Activated CD8-positive, alpha-beta T cell treated with anti-CD3 and anti-CD28 coated beads for 36 hours (primary cell): ENCODE data around the gene ADD2. TPM values are rescaled to one million over a fixed set of nuclear protein-coding genes. Genes with fewer than 3 reads are reported as not detected.
A peak's percentile ranks its signal among the peaks of the same experiment; 100 is the strongest.

Source experiments
- ATAC-seq: fragments of 200-7000 bp; cut with Tn5 transposase; one replicate; pipeline ENCODE4 v1.10.0; 2021; ENCODE audit warnings: mild to moderate bottlenecking, moderate library complexity
- CTCF ChIA-PET: fragments of 350-600 bp; sonication (Branson Sonifier 250); formaldehyde crosslinking; loops from one replicate; lab custom pipeline; 2021; ENCODE audit warnings: antibody characterized with exemption; lab: Charles Lee
- POLR2A ChIA-PET: fragments of 350-600 bp; sonication (Branson Sonifier 250); formaldehyde crosslinking; loops from one replicate; lab custom pipeline; 2021; ENCODE audit warnings: antibody characterized with exemption; lab: Charles Lee
- DNase-seq: peaks from one replicate; pipeline ENCODE4 v3.0.0-alpha.2; 2020
- H3K27ac Mint-ChIP-seq: one replicate; pipeline ENCODE4 v1.8.0; 2021; ENCODE audit warnings: mild to moderate bottlenecking, mixed read lengths
- H3K27me3 Mint-ChIP-seq: one replicate; pipeline ENCODE4 v1.8.0; 2021; ENCODE audit warnings: mixed read lengths
- H3K36me3 Mint-ChIP-seq: one replicate; pipeline ENCODE4 v1.8.0; 2021; ENCODE audit warnings: low read depth, mixed read lengths
- H3K4me1 Mint-ChIP-seq: one replicate; pipeline ENCODE4 v1.8.0; 2021; ENCODE audit warnings: low read depth, mixed read lengths
- H3K4me3 Mint-ChIP-seq: one replicate; pipeline ENCODE4 v1.8.0; 2021; ENCODE audit warnings: mild to moderate bottlenecking, moderate library complexity, mixed read lengths
- H3K9me3 Mint-ChIP-seq: one replicate; pipeline ENCODE4 v1.8.0; 2021; ENCODE audit warnings: mixed read lengths
- CTCF ChIP-seq: fragments of 200-600 bp; IDR thresholded peaks from one replicate; pipeline ENCODE4 v1.8.0; 2022; ENCODE audit warnings: antibody characterized with exemption, mild to moderate bottlenecking
- intact Hi-C: fragments of 100-400 bp; cut with micrococcal nuclease; formaldehyde crosslinking; loops from one replicate; pipeline ENCODE4 v1.10.0; 2022
- total RNA-seq, 2 experiments: library from RNA; stranded (reverse); gene quantifications; one replicate each; pipeline ENCODE4 v1.2.3, GENCODE V29; 2021

ADD2 gene
- total RNA-seq, 2 experiments from 2014 or later: 24.5 to 26.3 TPM

GRCh38 chr2:70648961-70649360 is 119.0 kb downstream of the ADD2 start:
- Mint-ChIP-seq H3K27me3 (peaks cover 9% of the 10 kb centered on the region), H3K36me3 (no peaks in the 10 kb centered on the region), H3K9me3 (no peaks in the 10 kb centered on the region), H3K27ac (no peak overlapping the region), H3K4me1 (no peaks in the 10 kb centered on the region), H3K4me3 (no peak overlapping the region)
- DNase-seq (no peak), ATAC-seq (no peak)
- POLR2A ChIA-PET: interaction anchor here (1.0 kb wide), 1 partner anchor 93 kb away, joined by 6 read pairs; no protein-coding TSS in a partner anchor
- no peak for TF ChIP-seq CTCF
- CTCF ChIA-PET: interaction anchor here (5.7 to 10.0 kb wide), 2 partner anchors 30 to 345 kb away, joined by 29 to 98 read pairs; partner anchors contain the start of gene FAM136A
- intact Hi-C loops: loop anchor here (5.0 kb wide), 2 partner anchors 307 to 347 kb away; partner anchors contain the start of gene FAM136A

GRCh38 chr2:70647873-70648481 is 120.0 kb downstream of the ADD2 start:
- peak; percentile 92 for ATAC-seq

GRCh38 chr2:70646420-70646818 is 121.6 kb downstream of the ADD2 start:
- no peaks in the 10 kb centered on the region for H3K9me3 Mint-ChIP-seq
- TF ChIP-seq CTCF: no peak
- H3K27me3 Mint-ChIP-seq: peaks cover 2% of the 10 kb centered on the region
- intact Hi-C loops: loop anchor here (5.0 kb wide), 2 partner anchors 304 to 344 kb away; partner anchors contain the start of gene FAM136A
- DNase-seq (no peak), ATAC-seq (no peak)
- no peaks in the 10 kb centered on the region for H3K4me1 Mint-ChIP-seq
- CTCF ChIA-PET: interaction anchor here (1.1 to 10.0 kb wide), 8 partner anchors 11 to 342 kb away, joined by 3 to 98 read pairs (median 10); partner anchors contain the start of gene FAM136A
- no peak overlapping the region for H3K27ac Mint-ChIP-seq
- no peak overlapping the region for H3K4me3 Mint-ChIP-seq
- POLR2A ChIA-PET: interaction anchor here (1.0 kb wide), 1 partner anchor 10 kb away, joined by 3 read pairs; no protein-coding TSS in a partner anchor
- no peaks in the 10 kb centered on the region for H3K36me3 Mint-ChIP-seq

More at GRCh38 chr2:70647873-70648481, 120.0 kb downstream of the ADD2 start:
- peak; percentile 88 for DNase-seq
- Mint-ChIP-seq H3K36me3 (no peaks in the 10 kb centered on the region), H3K9me3 (no peaks in the 10 kb centered on the region), H3K27ac (no peak overlapping the region), H3K27me3 (peaks cover 6% of the 10 kb centered on the region), H3K4me3 (no peak overlapping the region), H3K4me1 (no peaks in the 10 kb centered on the region)
- ChIA-PET POLR2A (no interaction called here), CTCF (interaction anchor here (0.8 to 10.0 kb wide), 12 partner anchors 10 to 344 kb away, joined by 3 to 98 read pairs (median 4); partner anchors contain the start of genes ADD2 and FAM136A)
- peak; percentile 96 for TF ChIP-seq CTCF
- intact Hi-C loops: loop anchor here (5.0 kb wide), 2 partner anchors 306 to 346 kb away; partner anchors contain the start of gene FAM136A

- CTCF ChIA-PET: interaction anchor here (0.8 to 10.0 kb wide), 7 partner anchors 10 to 342 kb away, joined by 3 to 98 read pairs (median 9); partner anchors contain the start of gene FAM136A
- H3K4me1 Mint-ChIP-seq: no peaks in the 10 kb centered on the region
- H3K36me3 Mint-ChIP-seq: no peaks in the 10 kb centered on the region
- DNase-seq (no peak), ATAC-seq (no peak)
- no peaks in the 10 kb centered on the region for H3K9me3 Mint-ChIP-seq
- POLR2A ChIA-PET: no interaction called here
- H3K4me3 Mint-ChIP-seq: no peak overlapping the region
- peak; percentile 21 for TF ChIP-seq CTCF
- intact Hi-C loops: loop anchor here (5.0 kb wide), 2 partner anchors 304 to 344 kb away; partner anchors contain the start of gene FAM136A
- no peaks in the 10 kb centered on the region for H3K27me3 Mint-ChIP-seq
- no peak overlapping the region for H3K27ac Mint-ChIP-seq
Observed at GRCh38 chr2:70645733-70646419, 122.1 kb downstream of the ADD2 start.
